NCI-H2196 (cell line): Measurements from ENCODE around the gene TNFRSF6B.

ENCODE experiments used
- DNase-seq: peaks from one replicate; lab custom pipeline; 2025; ENCODE audit not compliant: unreplicated experiment; lab: John Stamatoyannopoulos, UW

TNFRSF6B gene

DNA sequence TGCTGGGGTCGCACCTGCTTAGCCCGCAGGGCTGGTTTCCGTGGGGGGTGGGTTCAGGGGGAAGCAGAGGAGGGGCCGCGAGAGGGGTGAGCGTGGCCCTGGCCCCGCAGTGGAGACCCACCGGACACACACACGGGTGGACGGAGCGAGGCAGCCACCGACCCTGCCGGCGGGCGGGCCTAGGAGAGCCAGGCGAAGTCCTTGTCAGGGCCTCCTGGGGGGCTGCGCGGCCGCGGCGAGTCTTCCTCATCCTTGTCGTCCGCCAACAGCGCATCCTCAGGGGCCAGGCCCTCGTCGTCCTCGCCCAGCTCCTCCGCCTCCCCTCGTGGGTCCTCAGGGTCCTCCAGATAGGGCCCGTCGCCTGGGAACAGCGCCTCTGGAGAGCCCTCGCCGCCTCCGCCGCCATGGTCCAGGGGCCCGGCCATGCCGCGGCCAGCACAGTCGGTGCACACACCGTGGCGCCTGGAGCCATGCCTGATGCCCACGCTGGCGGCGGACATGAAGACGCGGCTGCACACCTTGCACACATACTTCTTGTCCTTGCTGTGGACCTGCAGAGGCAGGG lies 50.4 kb downstream of the TNFRSF6B start:
- DNase-seq: no peak

- no peak for DNase-seq
These were observed 51.2 kb downstream of the TNFRSF6B start for GRCh38 chr20:63747622-63748069.
